ENCODE measurements around the gene FEZ2. TPM values are rescaled to one million over a fixed set of nuclear protein-coding genes. Genes with fewer than 3 reads are reported as not detected.

Gene FEZ2
- total and polyA plus RNA-seq, 9 of the 15 experiments (the other 6 are each of a cell fraction or from before 2014, with no cell fraction given) = 9.9 to 35.5 (median 20.1) TPM

- TF ChIP-seq, protein P1, sequence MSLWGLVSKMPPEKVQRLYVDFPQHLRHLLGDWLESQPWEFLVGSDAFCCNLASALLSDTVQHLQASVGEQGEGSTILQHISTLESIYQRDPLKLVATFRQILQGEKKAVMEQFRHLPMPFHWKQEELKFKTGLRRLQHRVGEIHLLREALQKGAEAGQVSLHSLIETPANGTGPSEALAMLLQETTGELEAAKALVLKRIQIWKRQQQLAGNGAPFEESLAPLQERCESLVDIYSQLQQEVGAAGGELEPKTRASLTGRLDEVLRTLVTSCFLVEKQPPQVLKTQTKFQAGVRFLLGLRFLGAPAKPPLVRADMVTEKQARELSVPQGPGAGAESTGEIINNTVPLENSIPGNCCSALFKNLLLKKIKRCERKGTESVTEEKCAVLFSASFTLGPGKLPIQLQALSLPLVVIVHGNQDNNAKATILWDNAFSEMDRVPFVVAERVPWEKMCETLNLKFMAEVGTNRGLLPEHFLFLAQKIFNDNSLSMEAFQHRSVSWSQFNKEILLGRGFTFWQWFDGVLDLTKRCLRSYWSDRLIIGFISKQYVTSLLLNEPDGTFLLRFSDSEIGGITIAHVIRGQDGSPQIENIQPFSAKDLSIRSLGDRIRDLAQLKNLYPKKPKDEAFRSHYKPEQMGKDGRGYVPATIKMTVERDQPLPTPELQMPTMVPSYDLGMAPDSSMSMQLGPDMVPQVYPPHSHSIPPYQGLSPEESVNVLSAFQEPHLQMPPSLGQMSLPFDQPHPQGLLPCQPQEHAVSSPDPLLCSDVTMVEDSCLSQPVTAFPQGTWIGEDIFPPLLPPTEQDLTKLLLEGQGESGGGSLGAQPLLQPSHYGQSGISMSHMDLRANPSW (CRISPR knock-in tag; IDR thresholded peaks at IDR 0.05) = no peak
- TF ChIP-seq TCFL5 (CRISPR knock-in tag; conservative IDR thresholded peaks at IDR 0.05) = no peak
- TF ChIP-seq PYGO2 (tag; IDR thresholded peaks at IDR 0.05) = no peak
- TF ChIP-seq RNF219 (CRISPR knock-in tag; IDR thresholded peaks at IDR 0.05) = no peak
- peak; percentile 62 for TF ChIP-seq CREM (IDR thresholded peaks at IDR 0.05; ENCODE audit: low read depth)
- no peak for TF ChIP-seq ZFPM2 (CRISPR knock-in tag; IDR thresholded peaks at IDR 0.05)
Measured at GRCh38 chr2:36615222-36615621, 17.3 kb upstream of the FEZ2 start (continued).

DNA sequence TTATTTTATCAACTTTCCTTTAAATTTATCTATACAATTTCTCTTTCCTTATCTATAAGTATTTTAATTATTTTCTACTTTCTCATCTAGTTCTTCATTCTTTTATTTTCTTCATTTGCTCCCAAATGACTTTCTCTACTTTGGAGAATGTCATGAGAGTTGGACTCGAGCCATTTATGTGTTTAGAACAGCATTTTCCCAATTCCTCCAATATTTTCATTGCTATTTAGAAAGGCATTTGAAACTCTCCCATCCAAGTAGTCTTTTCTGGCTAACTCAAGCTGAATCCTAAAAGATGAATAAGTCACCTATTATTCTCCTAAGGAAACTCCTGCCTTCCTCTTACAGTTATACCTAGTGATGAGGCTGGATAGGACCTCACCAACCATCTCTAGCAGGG, 15.8 kb upstream of the FEZ2 start:
- Histone ChIP-seq H3K27me3 (ENCODE audit: control insufficient read depth in 2 of 2, insufficient read depth in 2 of 2, low read length in 2 of 2) (peaks cover 5 to 13% of the 10 kb centered on the region in 2 experiments; a peak in 2 of 5 replicates), H4K20me1 (replicated peaks; ENCODE audit: control insufficient read depth, insufficient read depth, low read length) (no peaks in the 10 kb centered on the region), H3K9me1 (ENCODE audit: control insufficient read depth, insufficient read depth, low read length) (no peaks in the 10 kb centered on the region), H3K4me1 (replicated peaks in 1 of 2; ENCODE audit: control insufficient read depth in 2 of 2, insufficient read depth in 2 of 2, low read length in 2 of 2) (no peaks in the 10 kb centered on the region), H3K27ac (ENCODE audit: extremely low read depth, low read depth, low read length) (no peak overlapping the region), H3K9ac (ENCODE audit: insufficient read depth in 1 of 2, low read depth in 2 of 2, low read length in 2 of 2) (no peak overlapping the region), H2AFZ (ENCODE audit: low read depth, low read length) (no peak overlapping the region), H3K9me3 (replicated peaks; ENCODE audit: control insufficient read depth, insufficient read depth, low read depth, low read length) (no peaks in the 10 kb centered on the region), H3K36me3 (ENCODE audit: control insufficient read depth, insufficient read depth, low read length) (no peaks in the 10 kb centered on the region), H3K4me3 (no peak overlapping the region), H3K79me2 (ENCODE audit: control insufficient read depth, insufficient read depth, low read length) (no peaks in the 10 kb centered on the region), H3K4me2 (ENCODE audit: insufficient read depth, low read length) (no peak overlapping the region)
- BruUV-seq (replicated peaks) = no TSS peak
- intact Hi-C loops (cut with micrococcal nuclease) = no loop called here
- ATAC-seq = no peak
- POLR2A ChIA-PET = interaction anchor here (1.0 kb wide), 1 partner anchor 16 kb away, joined by 3 read pairs; no protein-coding TSS in a partner anchor
- no peak for TF ChIP-seq HNRNPH1 (optimal IDR thresholded peaks at IDR 0.05; ENCODE audit: low read depth, low read length)
- no peak for TF ChIP-seq CBX1 (IDR thresholded peaks at IDR 0.05; ENCODE audit: low read depth)
- DNase-seq (ENCODE audit: extremely low read depth in 1 of 4, low spot score in 3 of 4) = no peak
- in situ Hi-C loops (cut with MboI) = no loop called here
- CTCF ChIA-PET (ENCODE audit: low intra/inter-chr PET ratio) = interaction anchor here (0.5 kb wide), 1 partner anchor 581 kb away, joined by 3 read pairs; no protein-coding TSS in a partner anchor
- 0% methylated on average over 1 of the region's 1 CpG for WGBS (ENCODE audit: insufficient coverage, low coverage, missing lambda C conversion rate)
- no peak for FAIRE-seq

All from K562 (cell line).